Measurements from ENCODE around the gene DHX16.

DNA sequence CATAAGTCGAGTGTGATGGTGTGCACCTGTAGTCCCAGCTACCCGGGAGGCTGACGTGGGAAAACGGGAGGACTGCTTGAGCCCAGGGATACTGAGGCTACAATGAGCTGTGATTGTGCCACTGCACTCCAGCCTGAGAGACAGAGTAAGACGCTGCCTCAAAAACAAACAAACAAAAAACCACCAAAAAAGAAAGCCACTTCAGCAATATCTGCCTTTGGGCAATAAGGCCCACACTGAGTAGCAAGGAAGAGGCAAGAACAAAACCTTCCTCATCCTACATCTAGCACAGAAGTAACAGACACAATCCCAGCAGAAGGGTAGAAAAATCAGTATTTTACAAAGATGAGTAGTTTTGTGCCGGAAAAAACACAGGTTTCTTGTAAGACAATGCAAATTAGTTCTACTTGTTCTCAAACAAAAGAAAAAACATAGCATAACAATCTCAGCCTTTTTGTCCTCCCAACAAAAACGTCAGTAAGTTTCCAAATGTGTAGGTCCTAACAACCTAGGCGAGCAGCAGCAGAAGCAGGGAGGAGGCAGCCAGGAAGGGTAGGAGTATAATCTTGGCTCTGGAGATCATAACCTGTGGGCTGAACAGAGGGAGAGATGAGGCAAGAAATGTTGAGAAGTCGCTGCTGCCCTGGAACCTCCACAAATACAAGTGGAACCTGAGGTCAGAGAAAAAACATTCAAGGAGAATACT lies 61.5 kb downstream of the DHX16 start:
- TF ChIP-seq NFIC (IDR thresholded peaks at IDR 0.05) (no peak), FOXM1 (IDR thresholded peaks at IDR 0.05; ENCODE audit: borderline replicate concordance, low read depth) (no peak), EGR1 (IDR thresholded peaks at IDR 0.05) (no peak)
- TF ChIP-seq, protein P1, sequence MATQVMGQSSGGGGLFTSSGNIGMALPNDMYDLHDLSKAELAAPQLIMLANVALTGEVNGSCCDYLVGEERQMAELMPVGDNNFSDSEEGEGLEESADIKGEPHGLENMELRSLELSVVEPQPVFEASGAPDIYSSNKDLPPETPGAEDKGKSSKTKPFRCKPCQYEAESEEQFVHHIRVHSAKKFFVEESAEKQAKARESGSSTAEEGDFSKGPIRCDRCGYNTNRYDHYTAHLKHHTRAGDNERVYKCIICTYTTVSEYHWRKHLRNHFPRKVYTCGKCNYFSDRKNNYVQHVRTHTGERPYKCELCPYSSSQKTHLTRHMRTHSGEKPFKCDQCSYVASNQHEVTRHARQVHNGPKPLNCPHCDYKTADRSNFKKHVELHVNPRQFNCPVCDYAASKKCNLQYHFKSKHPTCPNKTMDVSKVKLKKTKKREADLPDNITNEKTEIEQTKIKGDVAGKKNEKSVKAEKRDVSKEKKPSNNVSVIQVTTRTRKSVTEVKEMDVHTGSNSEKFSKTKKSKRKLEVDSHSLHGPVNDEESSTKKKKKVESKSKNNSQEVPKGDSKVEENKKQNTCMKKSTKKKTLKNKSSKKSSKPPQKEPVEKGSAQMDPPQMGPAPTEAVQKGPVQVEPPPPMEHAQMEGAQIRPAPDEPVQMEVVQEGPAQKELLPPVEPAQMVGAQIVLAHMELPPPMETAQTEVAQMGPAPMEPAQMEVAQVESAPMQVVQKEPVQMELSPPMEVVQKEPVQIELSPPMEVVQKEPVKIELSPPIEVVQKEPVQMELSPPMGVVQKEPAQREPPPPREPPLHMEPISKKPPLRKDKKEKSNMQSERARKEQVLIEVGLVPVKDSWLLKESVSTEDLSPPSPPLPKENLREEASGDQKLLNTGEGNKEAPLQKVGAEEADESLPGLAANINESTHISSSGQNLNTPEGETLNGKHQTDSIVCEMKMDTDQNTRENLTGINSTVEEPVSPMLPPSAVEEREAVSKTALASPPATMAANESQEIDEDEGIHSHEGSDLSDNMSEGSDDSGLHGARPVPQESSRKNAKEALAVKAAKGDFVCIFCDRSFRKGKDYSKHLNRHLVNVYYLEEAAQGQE (IDR thresholded peaks at IDR 0.05; ENCODE audit: low read depth), result no peak
- TF ChIP-seq, protein P2, sequence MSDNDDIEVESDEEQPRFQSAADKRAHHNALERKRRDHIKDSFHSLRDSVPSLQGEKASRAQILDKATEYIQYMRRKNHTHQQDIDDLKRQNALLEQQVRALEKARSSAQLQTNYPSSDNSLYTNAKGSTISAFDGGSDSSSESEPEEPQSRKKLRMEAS (IDR thresholded peaks at IDR 0.05), result no peak
